Panc1 (cell line): Measurements from ENCODE around the gene PHKA1. TPM values are rescaled to one million over a fixed set of nuclear protein-coding genes. Genes with fewer than 3 reads are reported as not detected.

Source experiments
- ATAC-seq: fragments of 200-7000 bp; cut with Tn5 transposase; 2 replicates; pipeline ENCODE4 v1.9.1; 2020; ENCODE audit warnings: mild to moderate bottlenecking, moderate library complexity
- BruUV-seq: library from RNA; stranded (reverse); fragments of 400-500 nt; replicated peaks from 2 replicates; lab custom pipeline; 2021; lab: Mats Ljungman, UMichigan
- CTCF ChIA-PET: fragments of 300-600 bp; sonication (Branson Sonifier 250); formaldehyde crosslinking; loops from one replicate; lab custom pipeline; 2022; ENCODE audit warnings: antibody characterized with exemption; lab: Charles Lee
- POLR2A ChIA-PET: fragments of 300-600 bp; sonication (Branson Sonifier 250); formaldehyde crosslinking; loops from one replicate; lab custom pipeline; 2022; ENCODE audit warnings: antibody characterized with exemption; lab: Charles Lee
- DNase-seq: peaks from one replicate; pipeline ENCODE4 v3.0.0-alpha.2; 2010; ENCODE audit warnings: low read depth, low spot score
- H3K27ac ChIP-seq: 2 replicates; pipeline ENCODE4 v1.5.1; 2011; ENCODE audit warnings: mild to moderate bottlenecking, low read length, inconsistent platforms
- H3K27me3 ChIP-seq: fragments of 200-500 bp; sonication (Bioruptor generic); 2 replicates; pipeline ENCODE4 v1.6.0; 2014; ENCODE audit warnings: low read length, inconsistent platforms; ENCODE audit not compliant: control insufficient read depth, insufficient read depth
- H3K36me3 ChIP-seq: fragments of 200-500 bp; sonication (Bioruptor generic); 2 replicates; pipeline ENCODE4 v1.5.1; 2014; ENCODE audit warnings: inconsistent platforms, mild to moderate bottlenecking, low read length, moderate library complexity; ENCODE audit not compliant: control insufficient read depth, insufficient read depth
- H3K4me1 ChIP-seq: 2 replicates; pipeline ENCODE4 v1.5.1; 2011; ENCODE audit warnings: inconsistent platforms, mild to moderate bottlenecking, low read length, moderate library complexity; ENCODE audit not compliant: control insufficient read depth, insufficient read depth
- H3K4me3 ChIP-seq, 2 experiments: 2 replicates each; pipeline ENCODE4 v1.5.1; 2011 to 2012; ENCODE audit warnings: low read depth in 2 of 2, low read length in 2 of 2, mild to moderate bottlenecking in 2 of 2, inconsistent platforms in 1 of 2, moderate library complexity in 1 of 2
- H3K9me3 ChIP-seq: fragments of 200-500 bp; sonication (Bioruptor generic); 2 replicates; pipeline ENCODE4 v1.5.1; 2014; ENCODE audit warnings: low read depth, mild to moderate bottlenecking, inconsistent platforms, low read length, moderate library complexity; ENCODE audit not compliant: control insufficient read depth, insufficient read depth
- POLR2AphosphoS5 ChIP-seq: IDR thresholded peaks from 2 replicates; pipeline ENCODE4 v1.6.1; 2012; ENCODE audit warnings: mild to moderate bottlenecking, low read depth, low read length, moderate library complexity
- SIN3A ChIP-seq: IDR thresholded peaks from 2 replicates; pipeline ENCODE4 v1.6.1; 2012; ENCODE audit warnings: low read depth, mild to moderate bottlenecking, low read length, moderate library complexity, borderline replicate concordance; ENCODE audit not compliant: insufficient read depth
- TCF7L2 ChIP-seq: IDR thresholded peaks from 2 replicates; pipeline ENCODE4 v1.6.1; 2011; ENCODE audit warnings: mild to moderate bottlenecking, low read depth, low read length, inconsistent platforms
- in situ Hi-C: cut with HindIII; loops from 2 replicates; pipeline ENCODE4 v1.10.0; 2016; ENCODE audit warnings: low sequenced_read_pairs, low pct_unique_long_range_greater_than_20kb
- intact Hi-C: fragments of 100-400 bp; cut with micrococcal nuclease; formaldehyde crosslinking; loops from one replicate; pipeline ENCODE4 v1.10.0; 2022; ENCODE audit not compliant: unreplicated experiment
- total RNA-seq: library from RNA; stranded (reverse); gene quantifications from one replicate; pipeline ENCODE4 v1.2.1, GENCODE V29; 2021; ENCODE audit not compliant: unreplicated experiment
- TF ChIP-seq, protein P1 (sequence below): fragments of 450-650 bp; IDR thresholded peaks from 2 replicates; pipeline ENCODE4 v1.5.1; 2017; ENCODE audit warnings: mild to moderate bottlenecking
- TF ChIP-seq, protein P2 (sequence below), 2 experiments: IDR thresholded peaks; 2 replicates each; pipeline ENCODE4 v1.6.1; 2011 to 2012; ENCODE audit warnings: low read depth in 2 of 2, control low read depth in 1 of 2, low read length in 1 of 2, mild to moderate bottlenecking in 1 of 2, moderate library complexity in 1 of 2; ENCODE audit not compliant: insufficient read depth in 1 of 2

PHKA1 gene
- total RNA-seq, 1 experiment from 2014 or later: 28.6 TPM

GRCh38 chrX:72714478-72714916 is 391 bp upstream of the PHKA1 start:
- POLR2A ChIA-PET: no interaction called here
- ATAC-seq (peak; percentile 86), DNase-seq (no peak)
- in situ Hi-C loops (no loop called here), intact Hi-C loops (no loop called here)
- Histone ChIP-seq H3K27ac (peak overlapping the region; percentile 86), H3K4me3 (peak overlapping the region; percentile 61 to 79), H3K27me3 (no peaks in the 10 kb centered on the region), H3K36me3 (no peaks in the 10 kb centered on the region), H3K4me1 (peaks cover 4% of the 10 kb centered on the region; the same call in 1 of the 2 replicates), H3K9me3 (no peaks in the 10 kb centered on the region)
- no TSS peak for BruUV-seq
- CTCF ChIA-PET: no interaction called here
- no peak for TF ChIP-seq SIN3A
- no peak for TF ChIP-seq TCF7L2
- no peak for TF ChIP-seq POLR2AphosphoS5

DNA sequence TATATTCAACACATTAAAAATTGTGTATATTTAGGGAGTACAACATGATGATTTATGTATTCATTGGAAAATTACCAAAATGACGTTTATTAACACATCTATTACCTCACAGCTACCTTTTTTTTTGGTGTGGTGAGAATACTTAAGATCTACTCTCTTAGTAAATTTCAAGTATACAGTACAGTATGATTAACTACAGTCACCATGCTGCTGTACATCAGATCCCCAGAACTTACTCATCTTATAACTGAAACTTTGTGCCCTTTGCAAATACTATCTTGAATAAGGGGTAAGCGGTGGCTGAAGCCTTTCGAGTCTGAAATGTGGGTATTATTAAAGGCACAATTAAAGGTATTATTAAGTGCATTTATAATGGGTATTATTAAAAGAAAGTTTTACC is 976 bp downstream of the PHKA1 start:
- BruUV-seq: no TSS peak
- no peak for ATAC-seq
- H3K36me3 ChIP-seq: no peaks in the 10 kb centered on the region
- H3K4me1 ChIP-seq: peaks cover 4% of the 10 kb centered on the region; the same call in 1 of the 2 replicates
- peak overlapping the region; percentile 61 to 79 for H3K4me3 ChIP-seq
- in situ Hi-C loops: no loop called here
- intact Hi-C loops: no loop called here
- H3K9me3 ChIP-seq: no peaks in the 10 kb centered on the region
- POLR2A ChIA-PET: no interaction called here
- peak overlapping the region; percentile 66 for H3K27ac ChIP-seq
- CTCF ChIA-PET: no interaction called here
- H3K27me3 ChIP-seq: no peaks in the 10 kb centered on the region
- TF ChIP-seq SIN3A (no peak), TCF7L2 (no peak), POLR2AphosphoS5 (no peak)
- TF ChIP-seq, protein P1, sequence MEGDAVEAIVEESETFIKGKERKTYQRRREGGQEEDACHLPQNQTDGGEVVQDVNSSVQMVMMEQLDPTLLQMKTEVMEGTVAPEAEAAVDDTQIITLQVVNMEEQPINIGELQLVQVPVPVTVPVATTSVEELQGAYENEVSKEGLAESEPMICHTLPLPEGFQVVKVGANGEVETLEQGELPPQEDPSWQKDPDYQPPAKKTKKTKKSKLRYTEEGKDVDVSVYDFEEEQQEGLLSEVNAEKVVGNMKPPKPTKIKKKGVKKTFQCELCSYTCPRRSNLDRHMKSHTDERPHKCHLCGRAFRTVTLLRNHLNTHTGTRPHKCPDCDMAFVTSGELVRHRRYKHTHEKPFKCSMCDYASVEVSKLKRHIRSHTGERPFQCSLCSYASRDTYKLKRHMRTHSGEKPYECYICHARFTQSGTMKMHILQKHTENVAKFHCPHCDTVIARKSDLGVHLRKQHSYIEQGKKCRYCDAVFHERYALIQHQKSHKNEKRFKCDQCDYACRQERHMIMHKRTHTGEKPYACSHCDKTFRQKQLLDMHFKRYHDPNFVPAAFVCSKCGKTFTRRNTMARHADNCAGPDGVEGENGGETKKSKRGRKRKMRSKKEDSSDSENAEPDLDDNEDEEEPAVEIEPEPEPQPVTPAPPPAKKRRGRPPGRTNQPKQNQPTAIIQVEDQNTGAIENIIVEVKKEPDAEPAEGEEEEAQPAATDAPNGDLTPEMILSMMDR: no peak
- TF ChIP-seq, protein P2, sequence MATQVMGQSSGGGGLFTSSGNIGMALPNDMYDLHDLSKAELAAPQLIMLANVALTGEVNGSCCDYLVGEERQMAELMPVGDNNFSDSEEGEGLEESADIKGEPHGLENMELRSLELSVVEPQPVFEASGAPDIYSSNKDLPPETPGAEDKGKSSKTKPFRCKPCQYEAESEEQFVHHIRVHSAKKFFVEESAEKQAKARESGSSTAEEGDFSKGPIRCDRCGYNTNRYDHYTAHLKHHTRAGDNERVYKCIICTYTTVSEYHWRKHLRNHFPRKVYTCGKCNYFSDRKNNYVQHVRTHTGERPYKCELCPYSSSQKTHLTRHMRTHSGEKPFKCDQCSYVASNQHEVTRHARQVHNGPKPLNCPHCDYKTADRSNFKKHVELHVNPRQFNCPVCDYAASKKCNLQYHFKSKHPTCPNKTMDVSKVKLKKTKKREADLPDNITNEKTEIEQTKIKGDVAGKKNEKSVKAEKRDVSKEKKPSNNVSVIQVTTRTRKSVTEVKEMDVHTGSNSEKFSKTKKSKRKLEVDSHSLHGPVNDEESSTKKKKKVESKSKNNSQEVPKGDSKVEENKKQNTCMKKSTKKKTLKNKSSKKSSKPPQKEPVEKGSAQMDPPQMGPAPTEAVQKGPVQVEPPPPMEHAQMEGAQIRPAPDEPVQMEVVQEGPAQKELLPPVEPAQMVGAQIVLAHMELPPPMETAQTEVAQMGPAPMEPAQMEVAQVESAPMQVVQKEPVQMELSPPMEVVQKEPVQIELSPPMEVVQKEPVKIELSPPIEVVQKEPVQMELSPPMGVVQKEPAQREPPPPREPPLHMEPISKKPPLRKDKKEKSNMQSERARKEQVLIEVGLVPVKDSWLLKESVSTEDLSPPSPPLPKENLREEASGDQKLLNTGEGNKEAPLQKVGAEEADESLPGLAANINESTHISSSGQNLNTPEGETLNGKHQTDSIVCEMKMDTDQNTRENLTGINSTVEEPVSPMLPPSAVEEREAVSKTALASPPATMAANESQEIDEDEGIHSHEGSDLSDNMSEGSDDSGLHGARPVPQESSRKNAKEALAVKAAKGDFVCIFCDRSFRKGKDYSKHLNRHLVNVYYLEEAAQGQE (IDR thresholded peaks at IDR 0.05; ENCODE audit: insufficient read depth in 1 of 2, low read depth in 2 of 2, low read length in 1 of 2): no peak
- DNase-seq: no peak

- Histone ChIP-seq H3K27ac (peak overlapping the region; percentile 32; the same call in 1 of the 2 replicates), H3K4me3 (peak overlapping the region; percentile 61 to 79), H3K27me3 (no peaks in the 10 kb centered on the region), H3K4me1 (peaks cover 4% of the 10 kb centered on the region; the same call in 1 of the 2 replicates), H3K9me3 (no peaks in the 10 kb centered on the region), H3K36me3 (no peaks in the 10 kb centered on the region)
- ChIA-PET CTCF (no interaction called here), POLR2A (no interaction called here)
- DNase-seq (no peak), ATAC-seq (no peak)
- intact Hi-C loops: no loop called here
- no peak for TF ChIP-seq SIN3A
- no peak for TF ChIP-seq POLR2AphosphoS5
- TF ChIP-seq, protein P2 (IDR thresholded peaks at IDR 0.05; ENCODE audit: insufficient read depth in 1 of 2, low read depth in 2 of 2, low read length in 1 of 2): no peak
- TF ChIP-seq, protein P1: no peak
- TF ChIP-seq TCF7L2: no peak
- in situ Hi-C loops: no loop called here
- TSS peak; percentile 44 for BruUV-seq
Observed at GRCh38 chrX:72712094-72712755, 1.9 kb downstream of the PHKA1 start.
